GM18868 (cell line): ENCODE results near the gene GPR35.

Experiments used
- ATAC-seq: cut with Tn5 transposase; IDR thresholded peaks from one replicate; pipeline ENCODE4 v1.9.1; 2021; ENCODE audit warnings: mild to moderate bottlenecking, moderate library complexity; ENCODE audit not compliant: unreplicated experiment

The GPR35 gene

DNA sequence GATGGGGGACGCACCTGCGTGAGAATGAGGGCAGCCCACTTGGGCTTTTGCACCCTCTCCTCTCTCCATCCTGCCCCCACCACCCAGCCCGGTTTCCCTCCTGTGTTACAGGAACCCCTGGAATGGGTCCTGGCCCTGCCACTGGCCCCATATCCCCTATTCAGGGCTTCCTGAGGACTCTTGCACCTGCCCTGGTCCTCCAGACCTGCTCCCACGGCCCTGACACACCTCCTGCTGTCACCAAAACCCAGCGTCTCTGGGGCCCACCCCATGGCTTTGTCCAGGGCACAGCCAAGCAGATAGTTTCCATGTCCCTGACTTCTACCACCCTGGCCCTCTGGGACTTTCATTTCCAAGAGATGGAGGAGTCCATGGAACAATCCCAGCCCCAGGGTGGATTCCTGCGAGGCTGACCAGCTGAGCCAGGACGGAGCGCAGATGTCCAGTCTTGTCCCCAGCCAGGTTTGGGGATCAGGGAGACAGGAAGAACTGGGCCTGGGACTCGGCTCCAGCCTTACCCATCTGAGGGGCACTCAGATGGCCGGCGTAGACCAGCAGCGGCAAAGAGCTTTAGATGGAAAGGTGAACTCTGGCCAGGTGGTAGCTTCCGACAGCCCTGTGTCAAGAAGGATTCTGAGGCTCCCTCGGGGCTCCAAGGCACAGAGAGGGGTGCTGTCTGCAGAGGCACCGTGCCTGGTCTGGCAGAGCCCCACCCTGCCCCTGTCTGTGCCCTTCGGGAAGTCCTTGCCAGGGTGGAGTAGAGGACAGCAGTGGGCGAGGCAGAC, 12.0 kb downstream of the GPR35 start:
- no peak for ATAC-seq

DNA sequence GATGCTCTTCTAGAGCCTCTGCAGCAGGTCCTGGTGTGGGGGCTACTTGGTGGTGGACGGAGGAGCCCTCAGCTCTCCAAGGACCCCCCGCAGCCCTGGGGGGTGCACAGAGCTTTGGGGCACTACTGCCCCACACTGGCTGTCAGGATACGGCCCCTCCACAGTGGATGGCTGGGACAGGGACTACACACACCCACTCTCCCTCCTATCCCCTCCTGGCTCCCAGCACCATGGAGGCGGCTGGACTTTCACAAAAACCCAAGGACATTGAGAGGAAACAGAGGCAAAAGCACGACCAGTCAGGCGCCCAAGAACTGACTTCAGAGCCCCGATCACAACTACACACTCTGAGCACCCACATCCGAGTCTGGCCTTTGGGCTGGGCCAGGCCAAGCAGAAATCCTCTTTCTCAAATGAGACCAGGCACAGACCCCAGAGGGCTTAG, 12.6 kb downstream of the GPR35 start:
- ATAC-seq: no peak

DNA sequence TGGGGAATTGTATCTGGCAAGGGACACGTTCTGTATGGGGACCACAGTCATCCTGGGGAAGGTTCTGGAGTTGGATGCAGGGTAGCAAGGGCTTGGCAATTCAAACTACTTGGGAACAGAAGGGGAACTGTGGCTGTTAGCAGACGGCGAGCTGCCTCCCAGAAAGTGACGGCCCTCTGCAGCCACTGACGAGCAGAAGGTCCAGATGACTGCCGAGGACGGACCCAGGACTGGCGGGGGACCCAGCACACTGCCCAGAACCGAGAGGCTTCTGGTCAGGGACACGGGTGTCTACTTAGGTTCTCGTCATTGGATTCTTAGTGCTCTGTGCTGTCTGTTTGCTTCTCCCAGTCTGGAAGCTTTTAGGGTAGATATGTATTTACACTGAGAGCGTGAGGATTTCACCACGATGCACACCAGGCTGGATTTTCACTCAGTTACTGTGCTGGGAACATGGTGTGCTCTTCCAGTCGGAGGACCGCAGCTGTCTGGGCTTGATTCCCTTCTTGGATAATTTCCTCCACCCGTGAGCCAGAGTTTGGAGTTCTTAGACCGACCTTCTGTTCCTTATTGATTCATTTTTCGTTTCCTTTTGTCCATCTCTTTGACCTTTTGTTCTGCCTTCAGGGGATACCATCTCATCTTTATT, 13.4 kb downstream of the GPR35 start:
- ATAC-seq: no peak

DNA sequence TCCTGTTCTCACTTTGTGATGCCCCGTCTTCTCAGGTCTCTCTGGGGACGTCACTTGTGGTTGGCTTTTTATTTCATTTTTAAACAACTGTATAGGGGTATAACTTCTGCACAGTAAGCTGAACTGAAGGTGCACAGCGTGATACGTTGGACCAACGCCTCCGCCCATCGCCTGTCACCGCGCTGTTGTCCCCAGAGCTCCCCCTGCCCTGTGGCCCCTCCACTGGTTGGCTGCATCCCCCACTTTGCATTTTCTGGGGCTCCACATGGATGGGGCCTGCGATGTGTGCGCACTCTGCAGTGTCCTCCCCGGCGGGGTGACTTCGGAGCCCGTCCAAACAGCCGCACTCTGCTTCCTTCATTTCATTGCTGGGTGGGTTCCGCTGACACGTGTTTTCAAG, 14.3 kb downstream of the GPR35 start:
- no peak for ATAC-seq

DNA sequence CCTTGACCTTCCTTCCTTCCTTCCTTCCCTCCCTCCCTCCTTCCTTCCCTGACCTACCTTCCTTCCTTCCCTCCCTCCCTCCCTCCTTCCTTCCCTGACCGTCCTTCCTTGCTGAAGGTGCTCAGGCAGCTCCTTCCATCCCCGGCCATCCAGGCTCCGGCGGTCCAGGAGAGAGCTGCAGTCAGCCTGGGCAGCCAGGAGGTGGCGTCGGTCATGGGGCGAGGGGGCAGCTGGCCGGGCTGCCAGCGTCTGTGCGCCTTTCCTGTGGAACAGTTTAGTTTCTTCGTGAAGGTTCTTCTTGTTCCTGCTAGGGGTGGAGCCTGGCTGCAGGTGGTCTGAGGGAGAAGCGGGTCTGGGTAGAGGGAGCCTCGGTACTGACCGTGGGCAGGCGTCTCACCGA, 15.7 kb downstream of the GPR35 start:
- ATAC-seq: no peak

DNA sequence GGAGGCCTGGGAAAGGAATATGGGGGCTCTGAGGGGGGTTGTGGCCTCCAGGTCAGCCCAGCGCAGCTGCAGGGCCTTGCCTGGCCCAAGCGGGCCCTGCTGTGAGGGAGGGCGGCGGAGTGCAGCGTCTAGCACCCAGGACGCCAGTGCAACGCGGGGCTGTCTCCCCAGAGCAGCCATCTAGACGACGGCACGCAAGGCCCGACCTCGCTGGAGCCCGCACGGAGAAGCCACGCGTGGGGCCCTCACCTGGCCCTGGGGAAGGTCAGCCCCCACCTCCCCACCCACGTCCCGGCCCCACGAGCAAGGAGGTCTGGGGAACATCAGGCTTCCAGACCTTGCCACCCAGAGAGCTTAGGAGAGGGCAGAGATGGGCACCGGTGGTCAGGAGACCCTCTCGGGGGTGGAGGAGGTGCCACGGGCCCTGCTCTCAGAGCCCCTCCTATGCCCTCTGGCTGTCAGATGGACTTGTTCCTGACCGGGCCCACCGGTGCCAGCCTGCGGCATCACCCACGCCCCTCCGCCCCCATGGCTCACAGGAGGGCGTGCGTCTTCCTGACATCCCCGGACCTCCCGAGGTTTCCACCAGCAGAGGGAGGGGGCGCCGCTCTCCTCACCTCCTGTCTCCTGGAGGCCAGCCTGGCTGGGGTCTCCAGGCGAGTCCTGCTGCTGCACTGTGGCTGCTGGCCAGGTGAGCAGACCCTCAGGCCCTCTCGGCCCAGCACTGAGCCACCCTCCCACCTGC, 17.0 kb downstream of the GPR35 start:
- no peak for ATAC-seq

DNA sequence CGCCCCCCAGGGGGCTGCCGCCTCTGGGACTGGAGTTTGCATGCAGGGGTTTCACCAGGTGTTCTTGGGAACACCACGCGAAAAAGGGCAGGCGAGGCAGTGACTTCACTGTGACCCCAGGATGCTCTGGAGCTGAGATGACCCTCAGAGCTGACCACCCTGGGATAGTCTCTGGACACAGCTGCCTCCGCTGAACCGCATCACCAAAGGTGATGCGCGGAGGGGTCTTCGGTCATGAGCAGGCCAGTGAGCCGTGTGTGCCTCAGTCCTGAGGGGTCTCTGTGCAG, 17.5 kb downstream of the GPR35 start:
- ATAC-seq: no peak

DNA sequence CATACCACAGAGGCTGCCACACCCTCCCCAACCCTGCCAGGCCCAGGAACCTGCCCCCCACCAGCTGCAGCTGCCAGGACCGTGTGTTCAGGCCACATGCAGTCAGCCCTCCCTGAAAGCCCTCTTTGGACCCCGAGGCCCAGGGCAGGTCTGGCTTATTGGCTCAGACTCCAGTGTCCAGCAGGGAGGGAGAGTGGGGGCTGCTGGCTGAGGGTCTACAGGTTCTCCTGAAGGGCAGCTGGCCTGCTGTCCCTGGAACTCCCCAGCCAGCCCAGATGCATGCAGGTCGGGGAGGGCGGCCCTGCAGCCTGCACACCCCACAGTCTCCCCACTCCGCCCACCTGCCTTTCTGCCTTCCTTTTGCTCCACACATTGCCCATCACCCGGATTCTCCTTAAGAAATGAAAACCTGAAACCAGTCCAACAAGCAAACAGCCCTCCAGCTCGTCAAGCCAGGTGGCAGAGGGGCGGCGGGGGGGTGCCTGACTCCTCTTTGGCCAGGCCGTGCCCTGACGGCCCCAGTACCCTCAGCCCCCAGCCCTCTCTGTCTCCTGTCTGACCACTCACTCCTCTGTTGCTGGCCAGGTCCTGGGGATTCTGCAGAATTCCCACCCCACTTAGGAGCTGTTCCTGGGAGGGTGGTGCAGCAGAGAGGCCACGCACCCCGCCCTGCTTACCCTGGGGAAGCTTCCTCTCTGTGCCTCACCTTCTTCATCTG, 18.0 kb downstream of the GPR35 start:
- ATAC-seq: no peak

DNA sequence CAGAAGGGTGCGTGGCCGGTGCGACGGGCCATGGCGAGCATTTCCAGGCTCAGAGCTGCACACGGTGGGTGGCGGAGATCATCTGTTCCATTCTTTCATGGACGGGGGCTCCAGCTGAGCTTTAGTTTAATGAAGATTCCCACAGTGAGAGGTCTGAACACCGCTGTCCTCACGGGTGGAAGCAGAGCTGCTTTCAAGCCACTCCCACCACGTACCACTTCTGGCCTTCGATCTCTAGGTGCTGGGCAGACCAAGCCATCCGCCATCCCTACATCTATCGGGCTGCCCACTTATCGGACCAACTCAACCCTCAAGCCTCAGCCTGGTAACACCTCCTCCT, 18.5 kb downstream of the GPR35 start:
- no peak for ATAC-seq

DNA sequence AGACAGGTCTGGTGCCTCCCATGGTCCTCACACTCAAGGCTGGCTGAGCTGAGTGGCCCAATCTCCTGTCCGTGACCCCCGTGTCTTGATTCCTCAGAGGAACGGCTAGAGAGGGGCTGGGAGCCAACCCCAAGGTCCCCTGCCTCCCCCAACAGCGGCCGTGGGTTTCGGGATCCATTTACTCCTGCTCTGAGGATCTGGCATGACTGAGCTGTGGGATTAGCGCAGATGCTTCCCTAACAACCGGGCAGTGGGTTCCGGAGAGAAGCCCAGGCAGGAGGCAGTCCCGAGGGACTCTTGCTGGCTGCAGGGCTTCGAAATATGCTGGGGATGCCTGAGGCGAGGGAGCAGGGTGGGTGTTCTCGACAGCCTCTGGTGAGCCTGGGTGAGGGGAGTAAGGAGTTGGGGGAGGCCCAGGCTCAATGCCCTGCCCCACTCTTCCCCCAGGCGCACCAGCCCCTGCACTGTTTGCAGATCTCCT, 18.9 kb downstream of the GPR35 start:
- ATAC-seq: no peak

DNA sequence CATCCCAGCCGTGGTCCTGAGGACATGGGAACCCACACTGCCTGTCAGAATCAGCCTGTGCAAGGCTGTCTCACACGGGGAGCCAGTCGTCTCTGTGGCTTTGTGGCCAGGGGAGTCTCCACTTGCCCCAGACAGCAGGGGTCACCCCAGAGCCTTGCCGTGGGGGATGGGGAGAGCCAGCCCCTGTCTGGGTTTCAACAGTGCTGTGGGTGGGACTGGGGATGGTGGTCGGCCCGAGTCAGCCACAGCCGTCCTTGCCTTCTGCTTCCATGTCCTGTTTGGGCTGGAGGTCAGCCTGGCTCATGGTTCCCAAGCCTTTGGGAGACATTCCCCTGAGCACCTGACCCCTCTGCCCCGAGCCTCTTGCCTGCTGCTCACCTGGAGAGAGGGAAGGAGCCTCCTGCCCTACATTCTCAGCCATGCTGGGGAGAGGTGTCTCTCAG, 19.6 kb downstream of the GPR35 start:
- no peak for ATAC-seq

DNA sequence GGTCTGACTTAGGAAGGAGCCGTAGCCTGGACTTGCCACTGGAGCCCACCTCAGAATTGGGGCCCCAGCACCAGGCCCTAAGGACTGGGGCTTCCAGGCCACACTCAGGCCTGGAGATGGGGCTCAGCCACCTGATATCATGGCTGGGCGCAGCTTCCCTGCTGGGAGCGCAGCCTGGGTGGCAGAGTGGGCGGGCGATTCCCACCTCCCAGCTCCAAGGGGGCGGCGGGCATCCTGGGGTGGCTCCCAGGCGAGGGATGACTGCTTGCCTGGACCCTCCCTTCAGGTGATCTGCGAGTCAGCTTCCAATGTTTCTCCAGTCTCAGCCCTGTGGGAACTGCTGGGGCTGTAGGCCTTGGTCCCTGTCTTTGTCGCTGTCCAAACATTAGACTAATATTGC, 20.1 kb downstream of the GPR35 start:
- ATAC-seq: no peak

DNA sequence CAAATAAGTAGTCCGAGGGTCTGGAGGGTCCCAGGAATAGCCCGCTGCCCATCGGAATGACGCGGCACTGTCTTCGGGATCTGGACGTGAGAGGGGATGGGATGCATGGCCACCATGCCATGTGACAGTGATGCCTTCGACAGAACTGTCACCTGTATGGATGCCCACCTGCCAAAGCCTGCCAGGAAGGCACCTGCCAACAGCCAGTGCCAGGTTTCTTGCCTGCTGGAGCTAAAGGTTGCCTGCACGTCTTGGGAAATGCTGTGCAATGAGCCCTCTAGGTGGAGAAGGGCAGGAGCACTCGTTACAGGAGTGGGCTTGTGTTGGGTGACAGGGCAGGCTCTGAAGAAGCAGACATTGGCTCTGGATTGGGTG, 20.5 kb downstream of the GPR35 start:
- ATAC-seq: no peak

DNA sequence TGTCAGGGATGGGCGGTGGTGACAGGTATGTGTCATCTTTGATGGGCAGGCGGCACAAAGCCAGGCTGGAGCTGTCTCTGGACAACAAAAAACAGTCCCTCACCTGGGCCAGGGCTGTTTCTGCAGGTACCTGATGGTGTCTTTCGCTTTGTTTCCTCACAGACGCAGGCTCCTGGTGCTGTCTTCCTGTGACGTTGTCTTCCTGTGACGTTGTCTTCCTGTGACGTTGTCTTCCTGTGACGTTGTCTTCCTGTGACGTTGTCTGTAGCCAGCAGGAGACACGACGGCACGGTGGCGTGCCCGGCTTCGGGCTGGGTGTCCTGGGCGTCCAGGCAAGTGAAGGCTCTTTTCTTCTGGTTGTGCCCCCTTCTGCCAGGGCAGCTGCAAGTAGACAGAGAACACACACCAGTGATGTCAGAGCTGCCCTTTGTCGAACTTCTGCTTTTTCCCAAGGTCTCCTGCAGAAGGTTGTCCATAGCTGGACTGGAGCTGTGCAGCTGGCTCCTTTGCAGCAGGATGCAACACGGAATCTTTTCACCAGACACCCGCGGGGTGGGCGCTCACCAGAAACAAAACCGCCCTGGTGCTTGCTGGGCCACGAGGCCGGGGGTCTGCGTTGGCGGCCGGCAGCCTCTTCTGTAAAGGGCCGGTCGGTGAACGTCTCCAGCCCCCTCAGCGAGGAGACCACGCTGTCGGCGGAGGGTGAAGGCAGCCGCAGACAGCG, 21.1 kb downstream of the GPR35 start:
- ATAC-seq: no peak

DNA sequence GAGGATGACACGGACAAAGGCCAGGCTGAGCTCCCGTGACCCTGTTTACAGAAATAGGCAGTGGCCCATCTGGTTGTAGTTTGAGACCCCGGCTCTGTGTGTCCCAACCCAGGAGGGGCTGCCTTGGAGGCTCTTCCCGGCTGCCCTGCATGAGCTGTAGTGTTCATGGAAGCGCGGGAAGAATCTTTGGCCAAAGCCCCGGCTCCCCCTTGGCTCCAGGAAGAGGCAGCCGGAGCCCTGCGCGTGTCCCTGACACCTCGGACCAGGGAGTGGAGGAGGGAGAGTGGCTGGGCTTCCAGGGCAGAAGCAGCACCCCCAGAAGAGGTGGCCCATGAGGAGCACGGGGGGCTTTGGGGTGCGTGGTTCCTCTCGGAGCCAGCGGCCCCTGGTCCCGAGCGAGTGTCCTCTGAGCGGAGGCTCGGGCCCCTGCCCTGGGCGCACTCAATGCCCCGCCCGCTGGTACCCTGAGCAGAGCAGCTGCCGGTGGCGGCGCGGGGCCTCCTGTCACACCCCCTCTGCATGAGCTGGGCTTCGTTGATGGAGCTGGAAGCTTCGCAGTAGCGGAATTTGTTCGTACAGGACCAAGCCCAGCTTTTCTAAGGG, 21.7 kb downstream of the GPR35 start:
- no peak for ATAC-seq

DNA sequence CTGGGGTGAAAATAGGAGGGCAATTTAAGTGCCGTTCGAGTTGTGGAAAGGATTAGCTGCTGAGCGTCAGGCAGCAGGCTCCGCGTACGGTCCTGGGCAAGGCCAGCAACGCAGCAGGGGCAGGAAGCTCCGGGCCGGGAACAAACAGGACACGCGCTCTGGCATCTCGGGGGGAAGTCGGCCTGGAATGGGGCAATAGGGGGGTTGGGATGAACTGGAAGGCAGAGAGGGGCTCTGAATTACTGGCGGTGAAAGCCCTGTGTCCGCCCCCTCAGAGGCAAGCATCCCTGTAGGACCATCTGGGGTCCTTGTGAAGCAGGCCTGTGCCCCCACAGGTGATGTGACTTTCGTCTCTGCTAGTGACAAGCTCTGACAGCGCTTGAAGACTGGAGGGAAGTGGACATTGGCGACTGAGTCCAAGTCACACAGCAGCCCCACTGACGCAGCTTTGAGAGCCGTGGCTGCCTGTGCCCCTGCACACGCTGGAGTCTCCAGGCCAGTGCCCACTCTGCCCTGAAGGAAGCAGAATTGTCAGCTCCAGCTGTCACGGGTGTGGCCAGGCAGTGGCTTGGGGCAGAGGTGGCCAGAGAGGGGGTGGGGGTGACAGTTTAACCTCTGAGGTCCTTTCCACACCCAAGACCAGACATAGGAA, 22.3 kb downstream of the GPR35 start:
- ATAC-seq: no peak

DNA sequence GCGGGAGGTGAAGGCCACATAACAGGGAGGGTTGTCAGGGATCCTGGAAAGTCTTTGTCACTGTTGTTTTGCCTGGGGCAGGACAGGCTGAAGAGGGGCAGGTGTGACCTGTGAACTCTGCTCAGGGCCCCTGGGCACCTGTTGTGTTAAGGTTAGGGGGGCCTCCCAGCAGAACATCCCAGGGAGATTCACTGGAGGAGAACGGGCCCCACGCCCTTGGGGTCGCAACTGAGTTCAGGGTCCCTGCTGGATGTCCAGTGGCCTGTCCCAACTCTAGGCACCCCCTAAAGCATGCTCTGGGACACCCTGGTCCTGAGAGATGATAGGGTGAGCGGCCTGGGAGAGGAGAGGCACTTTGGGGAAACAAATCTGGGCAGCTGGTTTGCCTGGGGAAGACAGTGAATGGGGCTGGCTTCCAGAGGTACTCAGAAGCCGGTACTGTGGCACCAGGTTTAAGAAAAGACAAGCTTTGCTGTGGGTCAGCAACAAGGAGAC, 22.9 kb downstream of the GPR35 start:
- ATAC-seq: no peak

DNA sequence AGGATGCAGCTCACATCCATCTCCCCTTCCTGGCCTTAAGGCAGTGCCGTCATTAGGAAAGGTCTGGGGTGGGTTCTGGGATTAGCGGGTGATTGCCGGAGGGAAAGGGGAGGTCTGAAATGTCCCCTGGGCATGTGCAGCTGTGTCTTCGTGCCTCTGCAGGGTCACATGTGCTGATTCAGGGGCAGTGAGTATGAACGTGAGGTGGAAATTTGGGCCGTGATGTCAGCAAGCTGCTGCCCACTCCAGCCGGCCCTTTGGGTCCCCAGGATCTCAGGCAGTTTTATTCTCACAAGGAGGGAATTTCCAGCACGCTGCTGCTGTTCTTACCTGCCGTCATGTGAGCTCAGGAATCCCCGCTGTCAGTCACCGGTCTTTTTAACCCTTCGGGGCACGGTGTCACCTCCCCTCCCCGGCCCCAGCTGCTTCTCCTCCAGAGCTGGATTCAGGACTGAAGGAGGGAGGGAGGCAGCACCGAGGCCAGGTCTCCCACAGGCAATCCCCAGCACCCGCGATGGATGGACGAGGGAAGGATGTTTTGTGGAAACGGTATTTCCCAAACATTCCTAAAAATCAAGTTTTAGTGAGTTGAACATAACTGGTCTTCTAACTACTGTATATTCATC, 23.5 kb downstream of the GPR35 start:
- no peak for ATAC-seq

DNA sequence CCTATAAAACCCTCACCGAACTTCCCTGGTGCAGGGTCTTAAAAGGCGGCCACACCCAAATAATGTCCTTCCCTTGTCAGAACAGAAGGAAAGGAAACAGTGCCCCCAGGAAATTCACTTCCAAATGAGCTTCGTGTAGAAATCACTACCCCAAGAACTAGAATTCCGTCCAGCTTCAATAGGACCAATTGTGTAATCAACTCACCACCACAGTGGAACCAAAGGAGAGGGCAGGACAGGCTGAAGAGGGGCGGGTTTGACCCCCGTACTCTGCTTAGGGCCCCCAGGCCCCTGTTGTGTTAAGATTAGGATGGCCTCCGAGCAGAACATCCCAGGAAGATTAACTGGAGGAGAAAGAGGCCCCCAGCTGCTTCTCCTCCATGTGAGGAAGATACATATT, 24.1 kb downstream of the GPR35 start:
- ATAC-seq: no peak
